ENCODE measurements around the gene GOLGA7B.

The GOLGA7B gene

DNA sequence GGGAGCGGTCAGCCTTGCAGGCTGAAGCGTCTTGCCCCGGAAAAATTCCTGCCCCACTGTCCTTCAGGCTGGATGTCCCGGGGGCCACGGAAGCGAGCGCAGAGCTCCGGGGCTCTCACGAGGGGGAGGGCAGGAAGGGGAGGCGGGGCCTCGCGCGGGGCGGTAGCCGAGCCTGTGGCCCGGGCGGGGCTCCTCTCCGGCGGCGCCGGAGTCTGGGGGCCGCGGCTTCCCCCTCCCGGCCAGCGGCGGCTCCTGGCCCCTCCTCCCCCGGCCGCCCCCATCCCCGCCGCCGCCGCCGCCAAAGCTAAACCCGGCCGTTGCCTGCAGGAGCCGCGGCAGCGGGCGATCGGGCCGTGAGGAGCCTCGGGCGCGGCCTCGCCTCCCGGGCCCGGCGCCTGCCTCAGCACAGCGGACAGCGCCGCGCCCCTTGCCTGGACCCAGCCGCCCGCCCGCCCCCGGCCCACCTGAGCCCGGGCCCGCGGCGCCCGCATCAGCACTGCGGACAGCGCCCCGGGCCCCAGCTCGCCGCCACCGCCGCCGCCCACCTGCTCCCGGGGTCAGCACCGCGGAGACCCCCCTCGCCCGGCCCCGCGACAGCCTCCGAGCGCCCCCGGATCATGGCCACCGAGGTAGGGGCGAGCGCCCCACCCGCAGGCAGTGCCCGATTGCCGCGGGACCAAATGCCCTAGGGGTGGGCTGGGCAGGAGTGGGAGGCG is at the start of gene GOLGA7B:
Gene GOLGA7B, plus strand, starts transcription at position 157 of the 716 bp plus-strand sequence. Its CDS starts 461 bp downstream, at position 618.
- no peak for DNase-seq

DNA sequence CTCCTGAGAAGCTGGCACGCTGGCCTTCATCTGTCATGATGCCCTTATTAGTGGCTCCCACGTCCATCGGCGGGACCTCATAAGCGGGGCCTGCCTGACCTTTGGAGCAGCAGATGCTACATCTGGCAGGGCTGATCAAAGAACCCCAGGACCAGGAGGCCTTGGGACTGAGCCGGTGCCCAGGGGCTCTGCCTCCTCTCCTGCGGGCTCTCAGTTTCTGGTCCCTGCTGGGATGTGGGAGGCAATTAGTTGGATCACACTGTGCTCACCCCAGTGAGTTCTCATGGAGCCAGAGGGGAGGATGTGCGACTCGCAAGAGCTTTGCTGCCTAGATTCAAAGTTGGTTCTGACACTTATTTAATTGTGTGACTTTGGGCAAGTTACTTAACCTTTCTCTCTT is 49.2 kb upstream of the GOLGA7B start:
- no peak for DNase-seq

DNA sequence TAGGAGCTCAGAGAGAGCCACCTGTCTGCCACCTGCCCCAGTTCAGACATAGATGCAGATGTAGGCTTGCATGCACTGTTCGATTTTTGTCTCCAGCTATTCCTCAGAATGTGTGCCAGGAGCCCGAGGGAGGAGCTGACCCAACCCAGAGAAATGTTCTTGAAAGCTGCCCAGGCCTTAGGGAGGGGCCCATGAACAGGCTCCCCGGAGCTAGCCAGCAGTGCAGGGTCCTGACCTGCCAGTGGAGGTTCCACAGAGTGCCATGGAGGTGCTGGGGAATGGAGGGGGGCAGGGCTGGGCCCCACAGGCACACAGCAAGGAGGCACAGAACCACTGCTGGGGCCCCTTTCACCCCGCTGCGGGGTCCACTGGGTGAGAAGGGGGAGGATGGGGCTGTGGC is 48.2 kb upstream of the GOLGA7B start:
- no peak for DNase-seq

DNA sequence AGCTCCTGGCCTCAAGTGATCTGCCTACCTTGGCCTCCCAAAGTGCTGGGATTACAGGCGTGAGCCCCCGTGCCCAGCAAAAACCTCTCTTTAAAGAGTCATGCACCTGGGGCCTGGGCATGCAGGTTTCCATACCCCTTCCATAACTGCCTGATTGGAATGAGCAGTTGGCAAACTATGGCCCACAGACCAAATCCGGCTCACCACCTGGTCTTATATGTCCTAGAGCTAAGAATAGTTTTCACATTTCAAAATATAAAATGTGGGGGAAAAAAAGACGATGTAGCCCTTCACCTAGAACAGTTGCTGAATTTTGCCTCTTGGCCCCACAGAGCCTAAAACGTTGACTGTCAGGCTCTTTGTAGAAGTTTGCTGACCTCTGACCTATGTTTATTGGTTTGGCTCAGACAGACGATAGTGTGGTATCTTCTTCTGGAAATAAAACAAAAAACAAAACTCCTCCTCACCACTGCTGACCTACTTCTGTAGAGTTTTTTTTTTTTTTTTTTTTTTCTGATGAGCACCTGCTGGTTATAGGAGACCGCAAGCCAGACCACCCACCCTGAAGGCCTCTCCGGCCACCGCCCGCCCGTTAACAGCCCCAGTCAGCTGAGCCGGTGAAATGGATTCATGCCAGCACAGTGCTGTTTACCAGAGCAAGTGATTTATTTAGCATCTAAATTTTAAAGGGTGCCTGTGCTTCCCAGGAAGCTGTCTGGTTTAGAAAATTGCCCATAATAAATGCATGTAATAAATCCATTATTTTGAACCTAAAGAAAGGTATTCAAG is 44.4 kb upstream of the GOLGA7B start:
- no peak for DNase-seq

DNA sequence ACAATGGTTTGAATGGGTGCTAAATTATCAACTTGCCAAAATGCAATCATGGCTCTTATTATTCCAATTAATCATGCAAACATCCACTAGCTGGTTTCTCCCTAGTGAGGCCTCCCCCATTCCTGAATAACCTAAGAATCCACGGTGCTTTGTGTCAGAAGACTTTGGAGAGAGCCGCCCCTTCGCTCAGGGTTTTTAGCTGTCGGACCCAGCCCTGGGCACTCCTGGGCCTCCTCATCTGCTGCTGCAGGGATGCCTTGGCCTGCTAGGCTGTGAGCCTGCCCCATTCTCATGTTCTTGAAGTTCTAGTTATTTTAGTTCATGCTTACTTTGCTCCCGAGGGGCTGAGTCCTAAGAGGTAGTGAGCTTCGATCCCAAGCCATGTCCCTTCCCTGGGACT is 43.7 kb upstream of the GOLGA7B start:
- DNase-seq, result no peak

DNA sequence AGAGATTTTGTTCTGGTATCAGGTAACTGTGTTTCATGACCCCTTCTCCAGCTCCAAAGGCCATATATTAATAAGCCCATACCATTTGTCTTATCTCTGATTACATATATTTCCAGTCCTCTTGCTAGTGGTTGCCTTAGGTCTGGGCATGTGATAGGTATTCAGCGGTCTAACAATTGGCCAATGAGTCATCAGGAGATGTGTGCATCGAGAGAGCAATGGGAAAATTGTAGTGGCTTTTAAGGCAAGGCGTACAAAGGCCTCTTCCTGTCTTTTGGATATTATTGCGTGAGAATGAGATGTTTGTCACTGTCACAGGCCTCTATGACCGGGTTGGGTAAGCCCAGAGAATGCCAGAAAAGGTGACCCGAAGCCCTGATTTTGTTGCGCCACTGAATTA is 39.2 kb upstream of the GOLGA7B start:
- no peak for DNase-seq

DNA sequence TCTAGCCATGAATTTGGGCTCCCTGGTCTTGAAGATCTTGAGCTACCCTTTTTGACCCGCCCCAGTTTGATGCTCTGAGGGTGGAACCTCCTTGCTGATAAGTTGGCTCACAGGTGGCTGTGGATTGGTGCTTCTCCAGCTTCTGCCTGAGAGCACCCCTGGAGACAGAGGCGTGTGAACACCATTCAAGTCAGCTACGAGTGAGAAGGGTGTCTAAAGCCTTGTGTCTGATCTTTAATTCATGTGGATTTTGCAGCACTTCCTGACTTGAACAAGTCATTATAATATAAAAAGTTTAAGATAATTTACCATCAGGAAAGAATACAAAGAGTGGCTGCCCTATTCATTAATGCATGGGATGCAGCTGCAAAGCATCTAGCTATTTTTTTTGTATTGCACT is 37.7 kb upstream of the GOLGA7B start:
- no peak for DNase-seq

DNA sequence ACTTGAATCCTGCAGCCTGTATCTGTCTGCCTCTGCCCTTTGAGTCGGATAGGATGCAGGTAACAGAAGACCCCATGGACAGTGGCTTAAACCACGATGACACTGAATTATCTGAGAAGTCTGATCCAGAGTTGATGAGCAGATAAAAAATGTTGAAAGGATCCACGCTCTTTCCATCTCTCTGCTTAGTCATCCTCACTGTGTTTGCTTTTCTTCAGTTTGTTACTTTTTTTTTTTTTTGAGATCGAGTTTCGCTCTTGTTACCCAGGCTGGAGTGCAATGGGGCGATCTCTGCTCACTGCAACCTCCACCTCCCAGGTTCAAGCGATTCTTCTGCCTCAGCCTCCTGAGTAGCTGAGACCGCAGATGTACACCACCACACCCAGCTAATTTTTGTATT is 36.9 kb upstream of the GOLGA7B start:
- DNase-seq, result no peak

DNA sequence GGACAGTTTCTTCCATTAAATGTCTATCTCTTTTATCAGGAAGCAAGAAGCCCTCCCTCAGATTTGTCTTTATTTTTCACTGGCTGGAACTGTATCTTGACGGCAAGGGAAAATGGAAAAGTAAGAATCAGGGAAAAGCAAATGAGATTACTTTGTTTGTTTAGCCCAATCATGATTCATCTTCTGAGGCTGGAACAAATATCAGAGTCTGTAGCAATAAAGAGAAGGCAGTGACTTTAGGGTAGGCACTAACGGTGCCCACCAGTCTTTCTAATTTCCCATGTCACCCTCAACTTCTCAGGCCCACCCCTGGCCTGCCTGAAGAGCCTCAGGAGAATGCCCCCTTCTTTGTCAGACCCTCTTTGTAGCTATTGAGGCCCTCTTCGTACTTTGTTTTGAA is 36.3 kb upstream of the GOLGA7B start:
- DNase-seq, result no peak

DNA sequence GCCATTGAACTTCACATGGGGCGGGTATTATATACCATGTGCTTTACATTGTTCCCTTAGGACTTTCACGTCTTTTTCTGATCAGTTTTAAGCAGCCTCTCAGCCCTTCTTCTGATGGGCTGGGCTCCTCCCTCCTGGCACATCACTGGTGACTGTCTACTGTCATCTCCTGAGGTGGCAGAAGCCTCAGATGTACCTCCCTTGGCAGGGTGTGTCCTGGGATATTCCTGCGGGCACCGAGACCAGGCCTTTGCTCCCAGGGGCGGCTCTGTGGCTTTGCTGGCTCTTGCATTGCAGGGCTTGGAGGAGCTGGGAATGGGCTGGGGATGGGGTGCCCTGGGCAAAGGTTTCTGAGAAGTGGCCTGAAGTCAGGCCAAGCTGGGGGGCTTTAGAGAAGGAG is 34.6 kb upstream of the GOLGA7B start:
- DNase-seq, result no peak

DNA sequence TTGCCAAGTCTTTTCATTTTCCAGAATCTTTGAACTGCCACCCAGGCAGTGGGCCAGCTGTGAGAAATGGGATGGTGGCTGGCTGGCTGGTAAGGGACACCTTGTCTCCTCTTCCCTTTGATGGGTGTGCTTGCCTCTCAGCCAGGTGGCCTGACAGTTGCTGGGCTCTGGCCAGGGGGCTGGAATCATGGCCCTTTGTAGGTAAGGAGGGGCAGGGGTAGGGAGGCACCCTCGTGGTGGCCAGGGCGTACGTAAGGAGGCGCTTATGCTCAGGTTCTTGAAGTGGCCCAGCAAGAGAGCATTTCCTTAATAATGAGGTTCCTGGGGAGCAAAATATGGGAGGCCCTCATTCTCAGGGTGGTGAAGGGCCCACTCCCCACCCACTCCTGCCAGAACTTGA is 33.0 kb upstream of the GOLGA7B start:
- no peak for DNase-seq

DNA sequence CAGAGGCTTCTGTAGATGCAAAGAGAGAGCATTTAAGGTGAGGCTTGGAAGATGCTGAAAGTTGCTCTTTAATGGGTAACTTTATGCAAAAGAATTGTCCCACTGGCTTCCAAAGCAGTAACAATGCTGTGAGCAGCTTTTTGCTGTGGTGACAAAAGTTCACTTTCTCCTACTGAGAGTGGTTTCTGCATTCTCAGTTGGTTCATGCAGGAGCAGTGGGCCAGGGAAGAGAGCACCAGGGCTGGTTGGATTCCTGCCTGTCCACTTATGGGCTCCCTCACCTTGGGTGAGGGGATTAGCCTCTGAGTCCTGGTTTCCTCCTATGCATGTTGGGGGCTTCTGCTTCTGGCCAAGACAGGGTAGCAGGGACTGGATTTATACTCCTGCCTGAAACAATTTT is 31.1 kb upstream of the GOLGA7B start:
- no peak for DNase-seq

DNA sequence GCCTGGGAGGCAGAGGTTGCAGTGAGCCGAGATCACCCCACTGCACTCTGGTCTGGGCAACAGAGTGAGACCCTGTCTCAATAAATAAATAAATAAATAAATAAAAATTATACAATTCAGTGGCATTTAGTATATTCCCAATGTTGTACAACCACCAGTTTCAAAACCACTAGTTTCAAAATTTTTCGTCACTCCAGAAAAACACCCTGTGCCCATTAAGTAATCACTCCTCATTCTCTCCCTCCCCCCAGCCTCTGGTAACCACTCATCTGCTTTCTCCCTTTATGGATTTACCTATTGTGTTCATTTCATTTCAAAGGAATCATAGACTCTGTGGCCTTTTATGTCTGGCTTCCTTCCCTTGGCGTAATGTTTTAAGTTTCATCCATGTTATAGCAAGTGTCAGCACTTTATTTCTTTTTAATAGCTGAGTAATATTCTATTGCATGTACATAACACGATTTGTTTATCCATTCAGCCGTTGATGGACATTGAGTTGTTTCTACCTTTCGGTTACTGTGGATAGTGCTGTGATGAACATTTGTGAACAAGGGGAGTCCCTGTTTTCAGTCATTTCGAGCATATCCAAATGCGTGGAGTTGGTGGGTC is 29.4 kb upstream of the GOLGA7B start:
- DNase-seq, result no peak

DNA sequence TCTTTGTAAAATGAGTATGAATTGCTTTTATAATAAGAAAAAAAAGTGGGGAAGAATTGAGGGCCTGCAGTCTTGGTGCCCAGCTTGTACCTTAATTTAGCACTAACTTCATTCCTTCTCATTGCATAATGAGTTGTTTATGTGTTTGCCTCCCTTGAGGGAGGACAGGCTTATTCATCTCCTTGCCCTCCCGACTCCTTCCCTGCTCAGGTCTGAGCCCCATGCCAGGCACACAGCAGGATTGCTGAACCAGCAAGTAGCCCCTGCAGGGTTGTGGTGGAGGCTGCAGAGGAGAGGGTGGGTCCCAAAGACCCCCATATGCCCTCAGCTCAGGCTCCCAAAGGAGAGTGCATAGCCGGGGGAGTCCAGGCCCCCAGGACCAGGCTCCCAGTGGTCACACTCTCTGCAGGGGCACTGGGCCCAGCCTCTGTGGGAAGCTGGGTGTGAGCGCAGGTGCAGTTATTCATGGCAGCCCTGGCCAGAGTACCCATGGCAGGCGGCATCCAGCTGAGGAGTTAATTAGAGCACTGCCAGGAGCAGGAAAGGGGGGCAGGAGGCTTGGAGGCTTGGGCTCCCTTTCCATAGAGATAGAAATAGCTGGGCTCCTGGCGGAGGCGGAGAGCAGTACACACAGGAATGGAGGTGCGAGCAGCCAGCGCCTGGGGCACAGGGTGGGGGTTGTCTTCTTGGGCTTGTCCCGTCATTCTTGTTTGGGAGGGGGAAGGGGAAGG is 28.2 kb upstream of the GOLGA7B start:
- no peak for DNase-seq

DNA sequence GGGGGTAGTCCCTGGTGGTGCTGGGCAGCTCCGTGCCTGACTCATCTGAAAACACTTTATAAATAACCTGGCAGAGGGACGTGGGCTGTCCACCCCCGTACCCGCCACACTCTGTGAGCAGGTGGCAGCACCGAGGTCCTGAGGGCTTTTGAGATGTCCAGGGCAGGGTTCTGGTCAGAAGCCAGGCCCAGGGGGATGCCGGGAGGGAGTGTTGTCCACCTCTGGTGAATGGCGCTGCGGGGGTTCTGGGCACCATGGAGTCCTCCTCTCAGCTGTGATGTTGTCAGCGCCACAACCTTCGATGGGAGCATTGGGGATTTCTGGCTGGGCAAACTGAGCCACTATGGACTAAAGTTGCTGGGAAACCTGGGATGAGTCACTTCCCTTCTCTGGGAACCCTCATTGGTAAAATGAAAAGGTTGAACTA is 27.4 kb upstream of the GOLGA7B start:
- DNase-seq, result no peak

DNA sequence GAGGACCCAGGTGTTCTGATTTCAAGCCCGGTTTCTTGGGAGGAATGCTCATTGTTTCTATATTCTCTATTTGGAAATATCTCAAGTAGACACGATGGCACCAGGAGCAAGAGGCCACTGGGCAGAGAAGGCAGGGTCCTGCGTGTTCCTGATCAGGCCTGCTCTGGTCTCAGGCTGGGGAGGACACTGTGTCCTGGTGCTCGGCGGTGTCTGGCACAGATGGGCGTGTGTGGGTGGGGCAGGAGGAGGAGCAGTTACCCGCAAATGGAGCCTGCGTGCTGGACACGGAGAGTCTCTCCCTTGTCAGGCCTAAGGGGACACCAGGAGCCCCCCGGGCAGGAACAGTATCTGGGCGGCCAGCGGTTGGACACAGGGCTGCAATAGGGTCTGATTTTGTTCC is 25.9 kb upstream of the GOLGA7B start:
- no peak for DNase-seq

DNA sequence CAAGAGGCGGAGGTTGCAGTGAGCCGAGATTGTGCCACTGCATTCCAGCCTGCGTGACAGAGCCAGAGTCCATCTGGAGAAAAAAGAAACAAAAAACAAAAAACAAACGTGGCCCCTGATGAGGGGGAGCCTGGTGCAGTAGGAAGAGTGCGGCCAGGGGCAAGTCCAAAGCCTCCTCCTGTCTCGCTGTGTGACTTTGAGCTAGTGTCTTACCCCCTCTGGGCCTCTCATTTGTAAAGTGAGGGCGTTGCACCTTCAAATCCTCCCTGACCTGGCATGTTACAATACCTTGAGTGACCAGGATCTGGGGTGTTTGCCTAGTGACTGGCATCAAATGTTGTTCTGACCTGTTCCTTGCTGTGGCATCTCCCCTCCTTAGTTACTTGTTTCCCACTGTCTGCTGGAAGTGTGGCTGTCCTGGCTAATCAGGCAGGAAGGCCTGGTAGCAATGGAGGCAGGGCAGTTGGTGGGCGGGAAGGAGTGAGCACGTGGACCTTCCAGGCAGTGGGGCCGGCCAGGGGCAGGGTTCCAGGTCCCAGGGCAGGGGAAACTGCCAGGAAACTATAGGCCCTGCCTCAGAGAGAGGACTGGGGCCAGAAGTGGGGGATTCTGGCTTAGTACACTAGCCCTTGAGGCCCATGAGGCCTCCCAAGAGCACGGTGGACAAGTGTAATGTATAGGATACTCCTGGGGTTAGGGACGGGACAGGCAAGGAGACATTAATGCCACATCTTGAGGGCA is 24.5 kb upstream of the GOLGA7B start:
- DNase-seq, result no peak

DNA sequence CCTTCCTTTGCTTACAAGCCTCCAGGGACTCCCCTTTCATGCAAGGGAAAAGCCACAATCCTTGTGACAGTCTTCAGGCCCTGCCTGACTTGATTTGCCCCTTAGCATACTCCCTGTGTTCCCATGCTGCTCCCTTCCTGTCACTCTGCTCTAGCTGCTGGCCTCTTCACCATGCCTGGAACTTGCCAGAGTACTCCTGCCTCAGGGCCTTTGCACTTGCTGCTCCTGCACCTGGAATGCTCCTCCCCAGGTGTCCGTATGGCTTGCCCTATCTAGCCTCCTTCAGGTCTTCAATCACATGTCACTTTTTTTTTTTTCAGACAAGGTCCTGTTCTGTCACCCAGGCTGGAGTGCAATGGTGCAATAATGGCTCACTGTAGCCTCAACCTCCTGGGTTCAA is 22.8 kb upstream of the GOLGA7B start:
- no peak for DNase-seq

DNA sequence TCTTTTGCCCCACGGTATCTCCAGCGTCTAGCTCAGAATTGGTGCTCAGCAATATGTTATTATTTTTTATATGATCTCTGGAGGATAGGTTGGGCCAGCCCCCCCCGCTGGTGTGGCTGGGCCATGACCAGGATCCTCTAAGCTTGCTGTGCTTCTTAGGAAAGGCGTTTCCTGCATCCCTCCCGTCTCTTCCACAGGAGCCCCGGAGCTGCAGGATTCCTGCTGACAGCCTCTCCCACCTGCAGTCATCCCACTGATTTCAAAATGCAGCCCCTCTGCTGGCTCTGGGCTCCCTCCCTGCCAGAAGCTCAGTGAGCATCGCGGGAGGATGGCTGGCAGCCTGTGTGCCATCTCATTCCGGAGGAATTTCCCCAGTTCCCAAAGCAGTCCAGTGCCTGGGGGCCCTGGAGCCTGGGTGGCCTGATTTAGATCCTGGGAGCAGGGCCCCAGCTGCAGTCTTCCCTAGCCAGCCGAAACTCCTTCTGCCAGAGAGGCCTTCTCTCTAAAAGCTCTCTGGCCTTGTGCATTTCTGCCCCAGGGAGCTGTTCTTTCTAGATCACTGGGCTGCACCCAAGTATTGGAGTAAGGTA is 21.8 kb upstream of the GOLGA7B start:
- no peak for DNase-seq

DNA sequence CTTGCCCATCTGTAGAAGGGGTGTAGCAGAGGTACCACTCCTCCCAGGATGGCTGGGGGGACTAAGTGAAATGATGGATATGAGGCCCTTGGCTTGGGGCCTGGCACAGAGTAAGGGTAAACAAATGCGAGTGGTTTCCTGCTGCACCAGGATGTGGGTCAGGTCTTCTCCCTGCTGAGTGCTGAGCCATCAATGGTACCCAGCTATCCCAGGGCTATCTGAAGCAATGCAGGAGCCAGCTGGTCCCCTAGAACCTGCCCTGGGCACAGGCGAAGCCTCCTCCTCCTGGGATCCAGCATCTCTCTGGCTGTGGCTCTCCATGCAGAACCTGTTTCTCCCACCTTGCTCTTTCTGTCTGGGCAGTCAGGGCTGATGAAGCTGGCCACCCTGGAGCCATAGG is 20.9 kb upstream of the GOLGA7B start:
- DNase-seq, result no peak

DNA sequence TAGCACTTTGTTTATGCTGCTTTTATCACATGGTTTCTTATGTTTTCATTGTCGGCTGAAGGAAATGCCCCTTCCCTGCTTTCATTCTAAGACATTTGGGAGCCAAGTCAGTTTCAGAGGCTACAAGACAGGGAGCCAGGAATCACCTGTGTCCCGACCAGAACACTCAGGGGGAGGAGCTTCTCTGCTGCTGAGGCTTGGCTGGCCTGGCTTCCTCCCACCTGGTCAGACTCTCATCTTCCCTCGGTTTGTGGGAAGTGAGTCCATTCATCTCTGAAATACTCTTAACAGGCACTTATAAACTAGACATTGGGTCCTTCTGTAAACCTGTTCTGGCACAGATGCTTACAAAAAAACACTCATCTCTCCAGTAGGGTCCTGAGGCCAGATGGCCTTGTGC is 19.6 kb upstream of the GOLGA7B start:
- DNase-seq, result no peak

DNA sequence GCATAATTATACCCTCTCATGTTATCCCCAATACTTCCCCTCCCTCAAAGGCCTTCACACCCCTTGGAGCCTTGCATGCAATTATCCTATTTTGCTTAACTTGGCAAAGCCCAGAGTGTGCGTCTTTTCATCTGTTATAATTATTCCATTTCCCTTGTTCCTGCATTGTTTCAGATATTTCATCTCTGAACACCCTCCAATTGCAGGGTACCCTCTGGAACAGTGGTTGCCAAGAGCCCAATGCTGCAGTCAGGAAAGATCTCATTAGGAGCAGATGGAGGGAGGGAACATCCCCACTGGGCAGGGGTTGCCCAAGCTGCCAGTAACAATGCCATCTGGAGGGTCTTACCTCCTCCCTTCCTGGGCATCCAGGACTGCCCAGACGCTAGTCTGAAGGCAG is 18.4 kb upstream of the GOLGA7B start:
- no peak for DNase-seq

All from NCI-H2081 treated with DMSO at 0.1 percent for 48 hours (cell line).